ENCODE measurements around the gene HOXA11.

The HOXA11 gene

DNA sequence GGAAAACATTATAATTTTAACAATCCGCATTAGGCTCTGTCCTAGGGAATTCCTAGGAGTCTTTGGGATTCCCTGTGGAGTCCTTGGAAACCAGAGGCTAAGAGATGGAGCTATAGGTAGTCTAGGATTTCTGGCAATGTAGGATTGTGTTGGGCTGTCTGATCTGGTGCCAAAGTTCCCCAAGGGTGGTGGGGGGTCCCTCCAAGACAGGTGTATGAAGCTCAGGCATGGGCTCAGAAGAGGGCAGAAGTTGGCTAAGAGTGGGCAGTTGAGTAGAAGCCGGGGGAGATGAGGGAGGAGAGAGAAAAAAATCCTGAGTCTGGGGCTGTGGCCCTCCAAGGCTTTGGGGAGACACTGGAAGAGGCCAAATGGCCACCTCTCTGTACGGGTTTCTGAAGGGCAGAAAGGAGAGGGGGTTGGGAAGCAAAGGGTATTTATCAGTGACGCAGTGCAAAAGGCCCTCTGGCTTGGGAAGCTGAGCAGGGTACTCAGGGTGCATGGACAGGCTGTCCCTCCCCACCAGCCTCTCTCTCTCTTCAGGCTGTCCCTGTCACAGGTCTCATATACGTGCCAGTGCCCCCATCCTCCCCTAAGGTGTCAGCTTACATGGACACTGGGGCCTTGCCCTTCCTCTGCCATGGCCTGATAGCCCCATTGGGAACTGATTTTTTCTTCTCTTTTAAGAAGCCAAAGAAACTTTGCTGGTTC is 38.4 kb downstream of the HOXA11 start:
- H3K27me3 ChIP-seq (ENCODE audit: insufficient read depth, low read length, poor library complexity): no peaks in the 10 kb centered on the region
- ATAC-seq (ENCODE audit: insufficient read depth, low read depth): no peak
- peaks cover 28% of the 10 kb centered on the region for H3K79me2 ChIP-seq (ENCODE audit: insufficient read depth, low read length)
- no peak overlapping the region for H3K27ac ChIP-seq (ENCODE audit: low read length)
- H3K9ac ChIP-seq (ENCODE audit: low read depth, low read length): no peak overlapping the region
- no peak overlapping the region for H3K4me3 ChIP-seq (ENCODE audit: low read depth in 1 of 2, low read length in 2 of 2)
- H2AFZ ChIP-seq (ENCODE audit: low read depth, low read length): no peak overlapping the region
- TF ChIP-seq EZH2 (IDR thresholded peaks at IDR 0.05; ENCODE audit: borderline replicate concordance, low read depth, low read length, severe bottlenecking): no peak
- TF ChIP-seq, protein P1, sequence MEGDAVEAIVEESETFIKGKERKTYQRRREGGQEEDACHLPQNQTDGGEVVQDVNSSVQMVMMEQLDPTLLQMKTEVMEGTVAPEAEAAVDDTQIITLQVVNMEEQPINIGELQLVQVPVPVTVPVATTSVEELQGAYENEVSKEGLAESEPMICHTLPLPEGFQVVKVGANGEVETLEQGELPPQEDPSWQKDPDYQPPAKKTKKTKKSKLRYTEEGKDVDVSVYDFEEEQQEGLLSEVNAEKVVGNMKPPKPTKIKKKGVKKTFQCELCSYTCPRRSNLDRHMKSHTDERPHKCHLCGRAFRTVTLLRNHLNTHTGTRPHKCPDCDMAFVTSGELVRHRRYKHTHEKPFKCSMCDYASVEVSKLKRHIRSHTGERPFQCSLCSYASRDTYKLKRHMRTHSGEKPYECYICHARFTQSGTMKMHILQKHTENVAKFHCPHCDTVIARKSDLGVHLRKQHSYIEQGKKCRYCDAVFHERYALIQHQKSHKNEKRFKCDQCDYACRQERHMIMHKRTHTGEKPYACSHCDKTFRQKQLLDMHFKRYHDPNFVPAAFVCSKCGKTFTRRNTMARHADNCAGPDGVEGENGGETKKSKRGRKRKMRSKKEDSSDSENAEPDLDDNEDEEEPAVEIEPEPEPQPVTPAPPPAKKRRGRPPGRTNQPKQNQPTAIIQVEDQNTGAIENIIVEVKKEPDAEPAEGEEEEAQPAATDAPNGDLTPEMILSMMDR (IDR thresholded peaks at IDR 0.05; ENCODE audit: borderline replicate concordance, extremely low read depth, low read length, poor library complexity, severe bottlenecking): no peak
- peaks cover 13% of the 10 kb centered on the region for H3K36me3 ChIP-seq (ENCODE audit: insufficient read depth, low read length)
- no peaks in the 10 kb centered on the region for H3K9me3 ChIP-seq (ENCODE audit: insufficient read depth, low read length, severe bottlenecking)
- no peak for DNase-seq
- H4K20me1 ChIP-seq (ENCODE audit: insufficient read depth, low read length): no peaks in the 10 kb centered on the region
- peaks cover 26% of the 10 kb centered on the region for H3K4me1 ChIP-seq (ENCODE audit: insufficient read depth, low read length)
- H3K4me2 ChIP-seq (ENCODE audit: insufficient read depth, low read length): no peak overlapping the region

DNA sequence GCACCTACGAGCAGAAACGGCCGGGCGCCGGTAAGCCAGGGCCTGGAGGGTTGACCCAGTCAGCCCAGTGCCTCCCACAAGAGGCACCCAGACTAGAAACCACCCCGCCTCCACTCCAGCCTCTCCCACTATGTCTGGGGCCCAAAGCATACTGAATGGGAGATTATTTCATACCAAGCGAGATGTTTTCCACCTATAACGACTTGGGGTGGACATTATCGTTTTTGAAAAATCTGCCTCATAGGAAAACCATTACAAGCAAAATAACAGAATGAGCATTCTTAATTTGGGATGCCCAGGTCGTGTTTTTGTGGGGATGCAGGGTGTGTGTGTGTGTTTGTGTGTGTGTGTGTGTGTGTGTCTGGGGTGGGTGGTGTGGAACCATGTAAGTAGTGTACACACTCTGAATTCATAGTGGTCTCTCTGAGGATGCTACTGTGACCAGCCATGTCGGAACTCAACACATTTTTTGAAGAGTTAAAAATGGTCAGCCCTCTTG is 39.1 kb downstream of the HOXA11 start:
- Histone ChIP-seq H3K79me2 (ENCODE audit: insufficient read depth, low read length) (peaks cover 28% of the 10 kb centered on the region), H3K4me2 (ENCODE audit: insufficient read depth, low read length) (no peak overlapping the region), H2AFZ (ENCODE audit: low read depth, low read length) (no peak overlapping the region), H3K9me3 (ENCODE audit: insufficient read depth, low read length, severe bottlenecking) (no peaks in the 10 kb centered on the region), H4K20me1 (ENCODE audit: insufficient read depth, low read length) (no peaks in the 10 kb centered on the region), H3K27ac (ENCODE audit: low read length) (no peak overlapping the region), H3K36me3 (ENCODE audit: insufficient read depth, low read length) (peaks cover 13% of the 10 kb centered on the region), H3K27me3 (ENCODE audit: insufficient read depth, low read length, poor library complexity) (no peaks in the 10 kb centered on the region), H3K4me3 (ENCODE audit: low read depth in 1 of 2, low read length in 2 of 2) (no peak overlapping the region), H3K9ac (ENCODE audit: low read depth, low read length) (no peak overlapping the region), H3K4me1 (ENCODE audit: insufficient read depth, low read length) (peaks cover 19% of the 10 kb centered on the region)
- ATAC-seq (ENCODE audit: insufficient read depth, low read depth) (no peak), DNase-seq (no peak)
- TF ChIP-seq EZH2 (IDR thresholded peaks at IDR 0.05; ENCODE audit: borderline replicate concordance, low read depth, low read length, severe bottlenecking): no peak
- TF ChIP-seq, protein P1 (IDR thresholded peaks at IDR 0.05; ENCODE audit: borderline replicate concordance, extremely low read depth, low read length, poor library complexity, severe bottlenecking): no peak

DNA sequence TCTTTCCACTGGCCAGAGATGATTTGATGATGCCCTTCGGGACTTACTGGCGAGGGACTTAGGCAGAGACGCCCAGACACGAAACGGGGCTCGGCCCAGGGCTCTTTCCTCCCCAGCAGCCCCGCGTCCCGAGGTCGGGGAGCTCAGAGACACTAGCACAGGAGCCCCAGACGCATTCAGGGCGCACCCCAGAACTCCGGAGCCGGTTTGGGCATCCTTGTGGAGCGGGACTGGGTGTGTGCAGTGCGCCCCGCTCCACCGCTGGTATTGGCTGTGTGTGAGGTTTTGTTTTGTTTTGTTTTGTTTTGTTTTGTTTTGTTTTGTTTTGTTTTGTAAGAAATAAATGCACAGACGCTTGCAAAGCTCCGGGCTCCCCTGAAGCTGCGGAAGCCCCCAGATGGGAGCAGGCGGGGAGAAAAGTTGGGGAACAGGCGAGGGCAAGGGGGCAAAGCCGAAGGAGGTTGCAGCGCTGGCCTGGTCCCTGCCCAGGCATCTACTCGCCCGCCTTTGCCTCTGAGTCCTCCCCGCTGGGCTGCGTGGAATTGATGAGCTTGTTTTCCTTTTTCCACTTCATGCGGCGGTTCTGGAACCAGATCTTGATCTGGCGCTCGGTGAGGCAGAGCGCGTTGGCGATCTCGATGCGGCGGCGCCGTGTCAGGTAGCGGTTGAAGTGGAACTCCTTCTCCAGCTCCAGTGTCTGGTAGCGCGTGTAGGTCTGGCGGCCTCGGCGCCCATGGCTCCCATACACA is 39.7 kb downstream of the HOXA11 start:
- H3K79me2 ChIP-seq (ENCODE audit: insufficient read depth, low read length): peaks cover 24% of the 10 kb centered on the region
- no peak for TF ChIP-seq EZH2 (IDR thresholded peaks at IDR 0.05; ENCODE audit: borderline replicate concordance, low read depth, low read length, severe bottlenecking)
- TF ChIP-seq, protein P1 (IDR thresholded peaks at IDR 0.05; ENCODE audit: borderline replicate concordance, extremely low read depth, low read length, poor library complexity, severe bottlenecking): no peak
- H4K20me1 ChIP-seq (ENCODE audit: insufficient read depth, low read length): no peaks in the 10 kb centered on the region
- no peak overlapping the region for H2AFZ ChIP-seq (ENCODE audit: low read depth, low read length)
- no peak overlapping the region for H3K27ac ChIP-seq (ENCODE audit: low read length)
- DNase-seq (no peak), ATAC-seq (ENCODE audit: insufficient read depth, low read depth) (no peak)
- peaks cover 19% of the 10 kb centered on the region for H3K4me1 ChIP-seq (ENCODE audit: insufficient read depth, low read length)
- peaks cover 13% of the 10 kb centered on the region for H3K36me3 ChIP-seq (ENCODE audit: insufficient read depth, low read length)
- H3K4me3 ChIP-seq (ENCODE audit: low read depth in 1 of 2, low read length in 2 of 2): no peak overlapping the region
- no peak overlapping the region for H3K4me2 ChIP-seq (ENCODE audit: insufficient read depth, low read length)
- H3K9me3 ChIP-seq (ENCODE audit: insufficient read depth, low read length, severe bottlenecking): no peaks in the 10 kb centered on the region
- H3K27me3 ChIP-seq (ENCODE audit: insufficient read depth, low read length, poor library complexity): no peaks in the 10 kb centered on the region
- no peak overlapping the region for H3K9ac ChIP-seq (ENCODE audit: low read depth, low read length)

Measured in DND-41 (cell line).